Activated CD8-positive, alpha-beta memory T cell treated with anti-CD3 and anti-CD28 coated beads, Interleukin-2, amount 50 U/mL, for 1 hour (primary cell): ENCODE results near the gene FOXL2.

Experiments used
- DNase-seq: peaks from one replicate; pipeline ENCODE4 v3.0.0-alpha.2; 2020; ENCODE audit errors: extremely low read depth

FOXL2 gene

DNA sequence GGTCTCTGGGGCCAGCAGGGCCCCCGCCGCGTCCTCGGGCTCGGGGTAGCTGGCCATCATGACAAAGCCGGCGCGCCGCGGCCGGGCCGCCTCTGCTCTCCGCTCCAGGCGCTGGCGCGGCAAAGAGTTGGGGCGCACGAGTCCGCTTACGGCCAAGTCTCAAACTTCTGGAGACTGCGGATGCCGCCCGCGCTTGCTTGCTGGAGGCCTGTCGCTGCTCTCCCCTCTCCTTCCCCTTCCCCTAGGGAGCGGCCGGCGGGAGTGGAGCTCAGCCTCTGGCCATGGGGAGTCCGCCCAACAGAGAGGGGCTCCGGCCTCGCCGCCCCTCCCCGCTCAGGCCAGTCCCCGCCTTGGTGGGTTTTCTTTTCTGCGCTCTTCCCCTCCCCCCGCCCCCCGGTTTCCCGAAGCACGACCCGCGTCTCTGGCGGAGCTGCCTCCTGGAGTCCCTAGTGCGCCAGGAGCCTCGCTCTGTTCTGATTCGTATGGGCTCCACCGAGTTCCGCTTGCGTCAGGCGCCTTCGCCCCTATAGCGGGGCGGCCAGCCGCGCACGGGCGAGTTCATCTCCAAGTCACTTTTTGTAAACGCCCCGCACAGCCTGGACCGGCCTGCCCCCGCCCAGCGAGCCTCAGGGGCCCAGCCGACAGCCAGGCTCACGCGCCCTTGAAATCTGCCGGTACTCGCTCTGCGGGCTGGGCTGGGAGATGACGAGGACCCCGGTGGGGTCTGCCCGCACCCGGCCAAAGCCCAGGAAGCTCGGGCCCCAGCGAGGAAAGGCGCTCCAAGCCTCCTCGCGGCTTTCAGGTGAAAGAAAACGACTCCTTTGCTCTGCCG is at the start of gene FOXL2, which contains the start of gene FOXL2NB:
TSS of gene FOXL2 (minus strand) at position 475 of the 832 bp plus-strand sequence. CDS start at position 60, 415 bp downstream.
TSS of gene FOXL2NB (plus strand) at position 555 of the 832 bp plus-strand sequence. CDS start at position 703, 148 bp downstream.
- DNase-seq: no peak

DNA sequence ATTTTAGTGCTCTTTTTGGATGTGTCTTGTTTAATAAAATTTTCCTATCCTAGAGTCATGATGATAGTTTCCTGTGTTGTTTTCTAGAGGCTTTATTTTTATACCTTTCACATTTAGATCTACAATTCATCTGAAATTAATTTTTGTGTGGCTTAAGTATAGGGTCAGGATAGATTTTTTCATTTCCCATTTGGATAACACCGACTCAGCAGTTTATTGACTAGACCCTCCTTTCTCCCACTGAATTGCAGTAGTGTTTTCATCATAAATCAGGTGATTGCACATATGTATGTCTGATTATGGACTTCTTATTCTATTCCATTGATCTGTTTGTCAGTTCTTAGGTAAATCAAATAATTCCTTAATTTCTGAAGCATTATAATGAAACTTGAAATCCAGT is 48.8 kb upstream of the FOXL2 start:
- no peak for DNase-seq

DNA sequence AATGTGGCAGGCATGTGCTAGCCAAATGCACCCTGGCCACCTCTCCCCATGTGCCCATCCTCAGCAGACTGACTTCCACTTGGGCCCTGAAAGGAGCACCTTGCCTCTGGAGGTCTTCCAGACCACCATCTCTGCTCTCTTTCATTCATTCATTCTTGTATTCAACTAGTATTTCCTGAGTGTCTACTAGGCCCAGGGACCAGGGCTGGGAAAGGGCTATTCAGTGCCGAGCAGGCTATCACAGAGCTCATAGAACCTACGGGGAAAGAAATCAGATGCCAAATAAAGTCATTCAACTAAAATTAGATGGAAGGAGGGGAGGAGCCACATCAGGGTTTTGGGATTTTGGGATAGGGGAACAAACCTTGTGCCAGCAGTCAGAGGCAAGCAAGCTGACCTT is 40.2 kb upstream of the FOXL2 start:
- DNase-seq: no peak

GRCh38 chr3:138985932-138986331 is 39.0 kb upstream of the FOXL2 start:
- no peak for DNase-seq

GRCh38 chr3:138984816-138985215 is 37.9 kb upstream of the FOXL2 start:
- no peak for DNase-seq

DNA sequence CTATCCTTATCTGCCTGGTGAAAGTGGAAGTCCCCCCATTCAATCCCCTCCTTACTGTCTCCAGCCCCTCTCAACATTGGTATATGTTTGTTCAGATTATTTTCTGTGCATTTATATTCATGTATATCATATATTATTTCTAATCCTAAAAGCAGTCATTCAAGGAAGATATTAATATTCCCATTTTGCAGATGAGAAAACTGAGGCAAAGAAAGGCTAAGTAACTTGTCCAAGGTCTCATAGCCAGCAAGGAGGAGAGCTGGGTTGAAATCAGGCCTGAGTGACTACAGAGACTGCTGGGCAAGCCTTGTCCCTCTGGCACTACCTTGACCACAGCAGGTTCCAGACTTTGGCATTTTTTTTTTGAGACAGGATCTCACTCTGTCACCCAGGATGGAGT is 29.1 kb upstream of the FOXL2 start:
- no peak for DNase-seq

- no peak for DNase-seq
Measured at GRCh38 chr3:138975351-138975750, 28.4 kb upstream of the FOXL2 start.

- no peak for DNase-seq
Measured at GRCh38 chr3:138974462-138974861, 27.5 kb upstream of the FOXL2 start.

DNA sequence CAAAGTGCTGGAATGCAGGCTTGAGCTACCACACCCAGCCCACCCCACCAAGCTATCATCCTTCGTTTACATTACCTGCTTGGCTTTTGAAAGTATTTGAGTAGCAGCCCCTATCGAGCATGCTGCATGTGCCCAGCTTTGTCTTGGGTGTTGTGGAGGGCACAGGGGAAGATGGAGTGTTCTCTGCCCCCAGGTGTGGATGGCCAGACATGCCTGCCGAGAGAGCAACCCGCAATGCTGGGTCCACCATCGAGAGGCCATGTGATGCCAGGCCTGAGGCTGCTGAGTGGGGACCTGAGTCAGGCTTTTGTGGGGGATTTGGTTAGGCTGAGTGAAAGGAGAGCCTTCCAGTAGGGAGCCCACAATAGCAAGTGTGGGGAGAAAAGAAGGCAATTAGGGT is 26.0 kb upstream of the FOXL2 start:
- DNase-seq: no peak

- no peak for DNase-seq
Measured at GRCh38 chr3:138971766-138972320, 24.9 kb upstream of the FOXL2 start.

DNA sequence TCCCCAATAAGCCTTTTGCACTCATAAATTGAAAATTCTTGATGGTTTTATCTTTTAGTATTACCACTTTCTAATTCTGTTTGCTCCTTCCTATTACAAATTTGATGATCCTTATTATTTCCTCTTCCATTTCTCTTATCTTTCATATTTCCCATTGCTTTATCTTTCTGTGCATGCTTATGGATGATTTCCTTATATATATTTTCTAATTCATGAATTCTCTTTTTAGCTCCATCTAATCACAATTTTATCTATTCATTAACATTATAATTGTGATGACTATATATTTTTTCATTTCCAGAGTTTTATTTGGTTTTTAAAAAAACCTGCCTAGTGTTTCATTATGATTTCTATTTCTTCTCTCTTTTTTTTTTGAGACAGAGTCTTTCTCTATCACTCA is 18.0 kb upstream of the FOXL2 start:
- no peak for DNase-seq

- no peak for DNase-seq
Measured at GRCh38 chr3:138964264-138964663, 17.3 kb upstream of the FOXL2 start.

- DNase-seq: no peak
Measured at GRCh38 chr3:138962854-138963560, 16.1 kb upstream of the FOXL2 start.

DNA sequence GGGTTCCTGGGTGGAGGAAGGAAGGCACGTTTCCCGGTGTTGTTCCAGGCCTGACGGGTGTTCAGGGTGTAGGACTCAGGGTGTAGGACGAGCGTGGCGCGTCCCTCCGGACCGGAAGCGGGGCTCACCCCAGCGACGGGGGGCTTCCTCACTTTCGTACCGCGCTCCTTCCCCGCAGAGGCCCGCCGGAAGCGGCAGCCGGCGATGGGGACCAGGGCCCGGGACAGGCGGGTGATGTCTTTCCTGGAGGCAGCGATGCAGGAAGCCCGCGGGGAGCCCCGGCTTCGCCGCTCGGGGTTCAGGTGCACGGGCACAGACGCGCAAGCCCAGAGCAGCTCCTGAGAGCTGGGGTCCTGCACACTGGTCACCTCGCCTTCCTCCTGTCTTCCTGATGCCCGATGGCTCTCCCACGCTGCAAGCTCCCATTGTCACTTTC is 13.5 kb upstream of the FOXL2 start:
- DNase-seq: no peak

- no peak for DNase-seq
Measured at GRCh38 chr3:138950701-138951100, 3.8 kb upstream of the FOXL2 start.

- no peak for DNase-seq
Measured at GRCh38 chr3:138950006-138950644, 3.2 kb upstream of the FOXL2 start.

GRCh38 chr3:138949445-138950005 is 2.6 kb upstream of the FOXL2 start:
- no peak for DNase-seq

DNA sequence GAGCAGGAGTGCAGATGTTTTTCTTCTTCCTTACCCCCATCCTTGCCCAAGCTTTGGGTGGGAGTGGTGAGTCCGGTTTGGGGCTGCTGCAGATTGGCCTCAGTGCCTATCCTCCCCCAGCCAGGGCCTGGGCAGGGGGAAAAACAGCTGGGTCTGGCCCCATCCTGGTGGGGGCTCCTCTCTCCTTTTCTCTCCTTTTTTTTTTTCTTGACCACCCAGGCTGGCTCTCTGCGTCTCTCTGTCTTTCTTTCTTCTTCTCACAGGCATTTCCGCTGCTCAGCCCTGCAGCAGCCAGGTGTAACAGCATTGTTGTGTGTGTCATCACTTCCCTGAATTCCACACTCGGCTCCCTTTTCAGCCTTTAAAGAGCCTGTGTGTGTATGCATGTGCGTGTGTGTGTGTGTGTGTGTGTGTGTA is 2.1 kb upstream of the FOXL2 start:
- no peak for DNase-seq

- DNase-seq: no peak
Measured at GRCh38 chr3:138948371-138949001, 1.5 kb upstream of the FOXL2 start.

DNA sequence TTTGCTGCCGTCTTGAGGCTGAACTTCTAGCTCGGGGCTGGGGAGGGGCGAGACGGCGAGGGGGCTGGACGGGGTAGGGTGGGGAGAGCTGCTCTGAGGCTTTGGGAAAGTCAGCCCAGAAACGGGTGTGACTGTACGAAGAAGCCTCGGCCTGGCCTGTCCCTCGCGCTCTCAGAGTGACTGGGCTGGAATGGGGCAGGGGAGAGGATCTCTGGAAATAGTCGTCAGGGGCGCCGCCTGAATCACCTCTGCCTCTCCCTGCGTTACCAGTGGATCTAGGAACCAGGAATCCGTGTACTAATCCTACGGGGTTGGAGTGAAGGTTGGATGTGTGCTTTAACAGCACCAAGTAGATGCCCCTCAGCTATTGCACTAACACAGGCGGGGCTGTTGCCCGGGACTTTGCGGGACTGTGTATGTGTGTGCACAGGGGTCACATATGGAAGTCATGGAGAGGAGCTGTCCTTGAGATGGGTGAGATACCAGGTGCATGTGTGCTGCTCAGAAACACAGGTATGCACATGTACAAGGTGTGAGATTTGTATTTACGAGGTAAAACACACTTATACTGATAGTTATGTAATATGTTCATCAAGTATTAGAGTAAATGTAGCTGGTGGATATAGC is 671 bp upstream of the FOXL2 start:
- no peak for DNase-seq
